ENCODE results near the gene TEX52.

Gene TEX52

DNA sequence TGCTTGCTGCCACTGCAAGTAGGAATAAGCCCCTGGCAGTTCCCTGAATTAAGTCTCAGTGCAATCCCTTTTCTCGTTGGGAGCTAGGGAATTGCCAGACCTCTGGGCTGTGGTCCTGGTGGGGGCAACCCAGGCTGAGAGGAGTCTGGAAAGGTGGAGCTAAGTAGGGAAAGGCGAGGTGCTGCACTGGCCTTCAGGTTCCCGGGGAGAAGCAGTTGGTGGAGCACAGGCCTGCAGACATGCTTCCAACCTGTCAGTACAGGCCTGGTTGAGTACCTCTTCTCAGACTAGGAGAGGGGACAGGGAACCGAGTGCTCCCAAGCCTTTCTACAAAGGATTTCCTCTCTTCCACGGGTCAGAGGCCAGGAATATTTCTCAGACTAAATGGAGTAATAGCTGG, 23.5 kb downstream of the TEX52 start:
- no peak for TF ChIP-seq CTCF (IDR thresholded peaks at IDR 0.05; ENCODE audit: low read length, missing control alignments)
- DNase-seq (ENCODE audit: low read depth), result no peak
- H3K4me3 ChIP-seq (replicated peaks; ENCODE audit: low read depth, low read length), result no peak overlapping the region

- H3K4me3 ChIP-seq (replicated peaks; ENCODE audit: low read depth, low read length), result no peak overlapping the region
- no peak for DNase-seq (ENCODE audit: low read depth)
- no peak for TF ChIP-seq CTCF (IDR thresholded peaks at IDR 0.05; ENCODE audit: low read length, missing control alignments)
These were observed 24.2 kb downstream of the TEX52 start for GRCh38 chr12:2832550-2833127.

- no peak for TF ChIP-seq CTCF (IDR thresholded peaks at IDR 0.05; ENCODE audit: low read length, missing control alignments)
- no peak for DNase-seq (ENCODE audit: low read depth)
- no peak overlapping the region for H3K4me3 ChIP-seq (replicated peaks; ENCODE audit: low read depth, low read length)
These were observed 27.6 kb downstream of the TEX52 start for GRCh38 chr12:2829275-2829674.

DNA sequence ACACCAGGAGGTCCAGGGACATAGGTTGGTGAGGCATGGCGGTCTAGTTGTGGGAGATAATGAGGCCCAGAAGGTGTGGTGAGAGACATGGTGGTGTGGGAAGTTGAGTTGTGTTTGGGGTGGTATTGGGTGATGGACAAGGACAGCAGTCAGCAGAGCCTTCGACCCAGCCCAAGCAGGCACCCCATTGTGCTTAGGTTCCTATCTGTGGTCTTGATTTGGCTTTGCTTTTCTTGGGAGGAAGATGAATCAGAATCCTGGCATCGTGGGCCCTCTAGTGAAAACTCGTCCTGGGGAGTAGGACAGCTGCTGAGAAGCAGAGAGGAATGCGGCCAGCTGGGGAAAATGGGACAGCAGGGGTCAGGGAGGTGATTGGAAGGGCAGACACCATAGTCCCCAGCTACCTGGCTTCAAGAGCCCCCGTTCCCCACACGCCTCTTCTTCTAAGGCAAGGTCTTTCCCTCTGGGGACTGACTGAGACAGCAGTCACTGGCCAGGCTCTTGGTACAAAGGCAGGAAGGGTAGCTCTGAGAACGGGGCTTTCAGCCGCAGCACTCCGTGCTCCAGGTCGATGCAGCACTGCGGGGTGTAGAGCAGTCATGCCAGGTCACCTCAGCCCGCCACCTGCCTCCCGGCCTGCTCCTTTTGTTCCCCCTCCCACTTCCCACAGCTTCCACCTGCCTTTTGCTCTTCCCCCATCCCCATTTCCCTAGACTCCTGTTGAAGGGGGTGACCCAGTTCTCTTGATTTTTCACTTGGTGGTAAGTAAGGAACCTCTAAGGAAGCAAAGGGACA, 29.9 kb downstream of the TEX52 start:
- DNase-seq (ENCODE audit: low read depth), result no peak
- no peak for TF ChIP-seq CTCF (IDR thresholded peaks at IDR 0.05; ENCODE audit: low read length, missing control alignments)
- no peak overlapping the region for H3K4me3 ChIP-seq (replicated peaks; ENCODE audit: low read depth, low read length)

DNA sequence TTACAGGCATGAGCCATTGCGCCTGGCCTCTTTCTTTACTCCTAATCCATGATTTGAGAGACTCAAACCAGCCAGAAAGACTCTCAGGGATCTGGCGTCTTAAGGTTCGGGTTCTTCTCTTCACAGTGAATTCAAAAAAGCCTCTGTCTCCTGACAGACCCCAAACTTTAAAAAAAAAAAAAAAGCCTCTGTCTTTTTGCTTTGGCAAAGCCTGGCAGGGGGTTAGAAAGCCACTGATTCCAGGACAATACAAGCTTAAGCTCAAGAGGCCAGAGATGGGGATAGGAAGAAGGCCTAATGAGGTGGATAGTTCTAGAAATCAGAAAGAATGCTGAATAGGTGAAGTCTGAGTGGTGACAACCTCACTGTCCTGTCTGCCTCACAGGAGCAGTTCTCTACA, 30.8 kb downstream of the TEX52 start:
- H3K4me3 ChIP-seq (replicated peaks; ENCODE audit: low read depth, low read length), result no peak overlapping the region
- DNase-seq (ENCODE audit: low read depth), result no peak
- no peak for TF ChIP-seq CTCF (IDR thresholded peaks at IDR 0.05; ENCODE audit: low read length, missing control alignments)

GRCh38 chr12:2825132-2825531, 31.7 kb downstream of the TEX52 start:
- no peak for DNase-seq (ENCODE audit: low read depth)
- no peak overlapping the region for H3K4me3 ChIP-seq (replicated peaks; ENCODE audit: low read depth, low read length)

More at GRCh38 chr12:2825132-2825531, 31.7 kb downstream of the TEX52 start:
- no peak for TF ChIP-seq CTCF (IDR thresholded peaks at IDR 0.05; ENCODE audit: low read length, missing control alignments)
